ENCODE data around the gene PPP1R1B. TPM values are rescaled to one million over a fixed set of nuclear protein-coding genes. Genes with fewer than 3 reads are reported as not detected.
A peak's percentile ranks its signal among the peaks of the same experiment; 100 is the strongest.

PPP1R1B gene
- total and polyA plus RNA-seq, 9 of the 15 experiments (the other 6 are each of a cell fraction or from before 2014, with no cell fraction given) = 0.07 to 0.18 (median 0.10) TPM; not detected in 4

GRCh38 chr17:39617446-39618245 lies 9.1 kb upstream of the PPP1R1B start:
- ChIA-PET POLR2A (interaction anchor here (0.5 kb wide), 1 partner anchor 541 kb away, joined by 3 read pairs; no protein-coding TSS in a partner anchor), CTCF (ENCODE audit: low intra/inter-chr PET ratio) (interaction anchor here (0.6 kb wide), 1 partner anchor 76 kb away, joined by 3 read pairs; no protein-coding TSS in a partner anchor)
- FAIRE-seq (no peak), DNase-seq (ENCODE audit: extremely low read depth in 1 of 4, low spot score in 3 of 4) (peak; percentile 26 to 77 (median 60)), ATAC-seq (no peak)
- Histone ChIP-seq H3K79me2 (ENCODE audit: control insufficient read depth, insufficient read depth, low read length) (no peaks in the 10 kb centered on the region), H3K36me3 (ENCODE audit: control insufficient read depth, insufficient read depth, low read length) (no peaks in the 10 kb centered on the region), H3K4me2 (ENCODE audit: insufficient read depth, low read length) (peak overlapping the region; percentile 43), H3K27ac (ENCODE audit: extremely low read depth, low read depth, low read length) (no peak overlapping the region), H3K9me1 (ENCODE audit: control insufficient read depth, insufficient read depth, low read length) (no peaks in the 10 kb centered on the region), H2AFZ (ENCODE audit: low read depth, low read length) (peak overlapping the region; percentile 61), H3K9me3 (replicated peaks; ENCODE audit: control insufficient read depth, insufficient read depth, low read depth, low read length) (no peaks in the 10 kb centered on the region), H3K27me3 (ENCODE audit: control insufficient read depth in 2 of 2, insufficient read depth in 2 of 2, low read length in 2 of 2) (peaks cover 6 to 41% of the 10 kb centered on the region in 2 experiments; a peak in 2 of 5 replicates), H4K20me1 (replicated peaks; ENCODE audit: control insufficient read depth, insufficient read depth, low read length) (no peaks in the 10 kb centered on the region), H3K4me3 (peak overlapping the region; percentile 44), H3K9ac (ENCODE audit: insufficient read depth in 1 of 2, low read depth in 2 of 2, low read length in 2 of 2) (peak overlapping the region in 1 of 2 experiments; percentile 89; a peak in 2 of 4 replicates), H3K4me1 (replicated peaks in 1 of 2; ENCODE audit: control insufficient read depth in 2 of 2, insufficient read depth in 2 of 2, low read length in 2 of 2) (peaks cover 3 to 24% of the 10 kb centered on the region in 2 experiments; a peak in 3 of 5 replicates)
- intact Hi-C loops (cut with micrococcal nuclease) = loop anchor here (5.0 kb wide), 1 partner anchor 410 kb away; no protein-coding TSS in a partner anchor
- 4% methylated on average over 36 of the region's 79 CpGs for WGBS (ENCODE audit: insufficient coverage, low coverage, missing lambda C conversion rate)
- BruUV-seq (replicated peaks) = no TSS peak
- in situ Hi-C loops (cut with MboI) = no loop called here
- no peak for TF ChIP-seq ELF1 (tag; IDR thresholded peaks at IDR 0.05)
- TF ChIP-seq PHB2 (IDR thresholded peaks at IDR 0.05; ENCODE audit: low read depth) = no peak
- TF ChIP-seq XRCC3 (IDR thresholded peaks at IDR 0.05) = no peak
- TF ChIP-seq FOS (IDR thresholded peaks at IDR 0.05; ENCODE audit: extremely low read depth, insufficient read length) = no peak
- peak; percentile 61; the same call in 1 of the 2 replicates for TF ChIP-seq VEZF1 (CRISPR knock-in tag; IDR thresholded peaks at IDR 0.05)
- TF ChIP-seq BHLHE40 (IDR thresholded peaks at IDR 0.05; ENCODE audit: low read length) = peak; percentile 82
- 0 out of 2 replicates have a peak, but pooled peaks have one; percentile 48 for TF ChIP-seq SMARCA5 (IDR thresholded peaks at IDR 0.05)
- no peak for TF ChIP-seq MEF2A (IDR thresholded peaks at IDR 0.05; ENCODE audit: control insufficient read depth, low read depth, low read length)
- peak; percentile 31; the same call in 1 of the 2 replicates for TF ChIP-seq RBFOX2 (IDR thresholded peaks at IDR 0.05; ENCODE audit: low read depth, low read length)
- TF ChIP-seq ADNP (tag; IDR thresholded peaks at IDR 0.05) = 0 out of 2 replicates have a peak, but pooled peaks have one; percentile 51
- TF ChIP-seq U2AF1 (optimal IDR thresholded peaks at IDR 0.05; ENCODE audit: low read depth, low read length) = no peak
- TF ChIP-seq GATAD2B (IDR thresholded peaks at IDR 0.05; ENCODE audit: borderline replicate concordance) = 0 out of 2 replicates have a peak, but pooled peaks have one; percentile 31
- no peak for TF ChIP-seq ZEB2 (IDR thresholded peaks at IDR 0.05)
- no peak for TF ChIP-seq TAF9B (IDR thresholded peaks at IDR 0.05; ENCODE audit: partially characterized antibody)
- 0 out of 2 replicates have a peak, but pooled peaks have one; percentile 7 for TF ChIP-seq HNRNPL (IDR thresholded peaks at IDR 0.05; ENCODE audit: low read depth, low read length)
- TF ChIP-seq FUS (optimal IDR thresholded peaks at IDR 0.05; ENCODE audit: low read depth, low read length) = no peak
- TF ChIP-seq SRSF9 (IDR thresholded peaks at IDR 0.05; ENCODE audit: borderline replicate concordance, low read depth, low read length) = no peak
- TF ChIP-seq L3MBTL2 (IDR thresholded peaks at IDR 0.05) = peak; percentile 48; the same call in 1 of the 2 replicates
- no peak for TF ChIP-seq FOXP4 (CRISPR knock-in tag; IDR thresholded peaks at IDR 0.05; ENCODE audit: borderline replicate concordance)
- 0 out of 2 replicates have a peak, but pooled peaks have one; percentile 33 for TF ChIP-seq ZNF766 (CRISPR knock-in tag; conservative IDR thresholded peaks at IDR 0.05)
